ENCODE data around the gene ARHGEF28.

ARHGEF28 gene

GRCh38 chr5:73693573-73694061 lies 67.6 kb downstream of the ARHGEF28 start:
- DNase-seq = no peak

- DNase-seq = no peak
These were observed 68.1 kb downstream of the ARHGEF28 start for GRCh38 chr5:73694089-73694488.

- no peak for DNase-seq
These were observed 72.0 kb downstream of the ARHGEF28 start for GRCh38 chr5:73698011-73698410.

GRCh38 chr5:73701566-73701965 lies 75.6 kb downstream of the ARHGEF28 start:
- DNase-seq = no peak

GRCh38 chr5:73702534-73702933 lies 76.5 kb downstream of the ARHGEF28 start:
- DNase-seq = no peak

GRCh38 chr5:73702951-73703350 lies 77.0 kb downstream of the ARHGEF28 start:
- no peak for DNase-seq

GRCh38 chr5:73705364-73705763 lies 79.4 kb downstream of the ARHGEF28 start:
- DNase-seq = no peak

GRCh38 chr5:73706963-73707362 lies 81.0 kb downstream of the ARHGEF28 start:
- DNase-seq = no peak

GRCh38 chr5:73709536-73710129 lies 83.6 kb downstream of the ARHGEF28 start:
- no peak for DNase-seq

GRCh38 chr5:73716284-73716808 lies 90.3 kb downstream of the ARHGEF28 start:
- no peak for DNase-seq

- DNase-seq = no peak
These were observed 92.8 kb downstream of the ARHGEF28 start for GRCh38 chr5:73718762-73719161.

- DNase-seq = no peak
These were observed 93.6 kb downstream of the ARHGEF28 start for GRCh38 chr5:73719632-73720031.

GRCh38 chr5:73722231-73722630 lies 96.2 kb downstream of the ARHGEF28 start:
- no peak for DNase-seq

- DNase-seq = no peak
These were observed 100.1 kb downstream of the ARHGEF28 start for GRCh38 chr5:73726071-73726470.

GRCh38 chr5:73726606-73727231 lies 100.7 kb downstream of the ARHGEF28 start:
- no peak for DNase-seq

- no peak for DNase-seq
These were observed 101.5 kb downstream of the ARHGEF28 start for GRCh38 chr5:73727470-73727869.

- DNase-seq = no peak
These were observed 102.7 kb downstream of the ARHGEF28 start for GRCh38 chr5:73728493-73729273.

GRCh38 chr5:73729329-73729728 lies 103.3 kb downstream of the ARHGEF28 start:
- no peak for DNase-seq

- no peak for DNase-seq
These were observed 106.0 kb downstream of the ARHGEF28 start for GRCh38 chr5:73732045-73732444.

- DNase-seq = no peak
These were observed 107.2 kb downstream of the ARHGEF28 start for GRCh38 chr5:73733219-73733618.

GRCh38 chr5:73735032-73735734 lies 109.2 kb downstream of the ARHGEF28 start:
- DNase-seq = no peak

- no peak for DNase-seq
These were observed 113.7 kb downstream of the ARHGEF28 start for GRCh38 chr5:73739650-73740049.

GRCh38 chr5:73740274-73740790 lies 114.3 kb downstream of the ARHGEF28 start:
- DNase-seq = no peak

Measured in NCI-H774 (cell line).